Heart right ventricle (tissue), 16 donors: ENCODE measurements around the gene SUPT6H. TPM values are rescaled to one million over a fixed set of nuclear protein-coding genes. Genes with fewer than 3 reads are reported as not detected.

Experiments
- ATAC-seq, 8 donors: fragments of 200-7000 bp; cut with Tn5 transposase; one replicate each; pipeline ENCODE4 v1.9.1; 2020; ENCODE audit warnings: mild to moderate bottlenecking in 8 of 8, moderate library complexity in 8 of 8, moderate number of reproducible peaks in 1 of 8
- DNase-seq, 2 donors: peaks; one replicate each; pipeline ENCODE4 v3.0.0-alpha.2; 2020
- H3K27ac ChIP-seq, 10 donors: fragments of 200-600 bp; sonication (generic) in 2 of 10; one replicate each; pipeline versions ENCODE4 v1.5.0 to v1.8.0; 2020 to 2022; ENCODE audit warnings: mild to moderate bottlenecking in 3 of 10
- H3K27me3 ChIP-seq, 7 donors: fragments of 200-600 bp; one replicate each; pipeline ENCODE4 v1.8.0; 2021 to 2022; ENCODE audit warnings: mild to moderate bottlenecking in 2 of 7
- H3K36me3 ChIP-seq, 9 donors: fragments of 200-600 bp; sonication (generic) in 1 of 9; one replicate each; pipeline versions ENCODE4 v1.5.0 to v1.8.0; 2020 to 2022; ENCODE audit warnings: mild to moderate bottlenecking in 2 of 9
- H3K4me1 ChIP-seq, 9 donors: fragments of 200-600 bp; sonication (generic) in 1 of 9; one replicate each; pipeline versions ENCODE4 v1.5.0 to v1.8.0; 2020 to 2022; ENCODE audit warnings: mild to moderate bottlenecking in 4 of 9
- H3K4me3 ChIP-seq, 10 donors: fragments of 200-600 bp; sonication (generic) in 2 of 10; one replicate each; pipeline versions ENCODE4 v1.5.0 to v1.8.0; 2020 to 2022; ENCODE audit warnings: mild to moderate bottlenecking in 7 of 10, moderate library complexity in 2 of 10
- H3K9me3 ChIP-seq, 11 donors: fragments of 200-600 bp in 10 of 11; sonication (generic) in 2 of 11; one replicate each; pipeline versions ENCODE4 v1.5.0 to v1.8.0; 2013 to 2022; ENCODE audit warnings: mild to moderate bottlenecking in 2 of 11, control low read depth in 1 of 11, moderate library complexity in 1 of 11
- WGBS, 2 donors: extraction: QIAGEN DNeasy Blood & Tissue Kit; methylation state at CpG; one replicate each; pipeline ENCODE4 v1.1.7; 2013; ENCODE audit warnings: inconsistent platforms in 1 of 2; 5-methylcytosine and 5-hydroxymethylcytosine counted together
- intact Hi-C, 10 donors: fragments of 100-400 bp; cut with DNase I; formaldehyde crosslinking; loops; one replicate each; pipeline versions ENCODE4 v1.11.1 to v1.14.2; 2022
- polyA plus RNA-seq, 2 donors: library from polyadenylated mRNA; stranded (reverse); fragments of 200-250 nt; gene quantifications; one replicate each; pipeline ENCODE4 v1.2.3, GENCODE V29; 2013
- total RNA-seq, 10 donors: library from RNA; stranded (reverse); fragmentation: NEBNext Ultra II Directional in 3 of 10; extraction: Animal tissue kit (Norgen Biotek cat#: 25700) in 3 of 10; gene quantifications; one replicate each; pipeline versions ENCODE4 v1.2.1 to v1.2.4, GENCODE V29; 2021 to 2023
- TF ChIP-seq, protein P1 (sequence below), 9 donors: fragments of 200-600 bp; sonication (generic) in 2 of 9; IDR thresholded peaks; one replicate each; pipeline versions ENCODE4 v1.5.0 to v1.8.0; 2021 to 2022; ENCODE audit warnings: antibody characterized with exemption in 9 of 9, mild to moderate bottlenecking in 5 of 9, moderate library complexity in 1 of 9
- donor health status: Arrhythmogenic right ventricular cardiomyopathy.
- donor health status: ischemic (EF 13 %, LVEDD 7.1; RV severe dilation, severe dysfunction).
- donor health status: healthy with polysubstance abuse.
- donor health status: DM: no; HTN: yes; CAD: no.
- donor health status: DM: no; HTN: no; CAD: no.
- donor health status: ischemic (EF 25% LVEDD 6.9; RV normal size, moderate dysfunction).
- donor health status: ischemic (EF 25% LVEDD 5.7; RV mildly dilated, moderate dysfunction).
- donor health status: healthy.
- donor health status: DM: yes; HTN: yes; CAD: no.
- donor health status: Ischemic cardiomyopathy.
- donor health status: ischemic (EF 35%, LVEDD 5.7; RV mildly dilated, moderate dysfunction).
- donor health status: nonischemic (EF 11% LVEDD 7.7; RV severe dilation, severe dysfunction).
- donor health status: DM: yes; HTN: yes; CAD: no.
- donor health status: PGD.
- donor health status: ischemic (EF 29% LVEDD 5.4; RV normal size, mild dysfunction).
- donor health status: nonischemic (EF 23%, LVEDD 6.1; RV moderate dilation, normal function).

The SUPT6H gene
- total and polyA plus RNA-seq, 12 donors: 19.3 to 54.1 (median 49.9) TPM

DNA sequence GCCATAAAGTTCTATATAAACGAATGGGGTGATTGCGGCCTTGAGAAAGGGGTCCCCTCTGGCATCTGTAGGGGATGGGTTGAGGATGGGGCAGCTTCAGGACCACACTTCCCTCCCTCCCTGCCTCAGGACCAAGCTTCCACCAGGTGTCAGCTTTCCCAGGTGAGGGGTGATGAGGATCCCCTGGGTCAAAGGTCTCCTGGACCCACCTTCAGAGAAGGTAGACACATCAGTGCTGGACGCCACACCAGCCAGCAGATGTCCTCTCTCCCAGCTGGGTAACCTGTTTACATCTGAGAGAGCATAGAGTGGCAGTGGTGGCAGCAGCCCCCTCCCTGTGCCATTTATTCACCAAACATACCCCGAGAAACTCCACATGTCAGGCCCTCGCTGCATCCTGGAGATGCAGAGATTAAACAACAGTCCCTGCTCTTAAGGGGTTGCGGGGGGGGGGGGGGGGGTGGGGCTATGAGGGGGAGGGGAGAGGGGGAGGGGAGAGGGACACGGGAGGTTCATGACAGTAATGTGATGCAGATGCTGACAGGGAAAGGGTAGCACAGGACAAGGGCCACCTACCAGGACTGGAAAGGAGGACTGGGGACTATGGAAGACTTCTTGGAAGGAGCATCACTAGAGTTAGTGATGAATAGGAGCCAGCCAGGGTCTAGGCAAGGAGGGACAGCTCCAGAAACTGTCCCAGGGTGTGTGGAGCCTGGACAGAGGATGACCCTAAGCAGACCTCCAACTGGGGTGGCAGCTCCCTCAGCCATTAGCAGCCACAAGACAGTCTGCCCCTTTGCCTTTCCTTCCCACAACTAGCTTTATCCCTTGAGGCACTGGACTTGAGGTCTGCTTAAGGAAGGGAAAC, 44.7 kb downstream of the SUPT6H start:
- 63 to 66% methylated on average over 6 of the region's 7 CpGs for WGBS, 2 donors
- no peak for DNase-seq
- Histone ChIP-seq H3K4me3 (no peak overlapping the region), H3K9me3 (no peaks in the 10 kb centered on the region), H3K4me1 (peaks cover 0 to 14% (median 10%) of the 10 kb centered on the region in 9 donors), H3K36me3 (peaks cover 0 to 34% (median 17%) of the 10 kb centered on the region in 9 donors), H3K27me3 (no peaks in the 10 kb centered on the region), H3K27ac (no peak overlapping the region)
- intact Hi-C loops: loop anchor here in 3 of 10 donors (5.0 kb wide), 2 partner anchors 39 to 44 kb away; partner anchors contain the start of genes SDF2 (in 2 of the 3) and SUPT6H (in 2 of the 3)
- no peak for ATAC-seq
- TF ChIP-seq, protein P1, sequence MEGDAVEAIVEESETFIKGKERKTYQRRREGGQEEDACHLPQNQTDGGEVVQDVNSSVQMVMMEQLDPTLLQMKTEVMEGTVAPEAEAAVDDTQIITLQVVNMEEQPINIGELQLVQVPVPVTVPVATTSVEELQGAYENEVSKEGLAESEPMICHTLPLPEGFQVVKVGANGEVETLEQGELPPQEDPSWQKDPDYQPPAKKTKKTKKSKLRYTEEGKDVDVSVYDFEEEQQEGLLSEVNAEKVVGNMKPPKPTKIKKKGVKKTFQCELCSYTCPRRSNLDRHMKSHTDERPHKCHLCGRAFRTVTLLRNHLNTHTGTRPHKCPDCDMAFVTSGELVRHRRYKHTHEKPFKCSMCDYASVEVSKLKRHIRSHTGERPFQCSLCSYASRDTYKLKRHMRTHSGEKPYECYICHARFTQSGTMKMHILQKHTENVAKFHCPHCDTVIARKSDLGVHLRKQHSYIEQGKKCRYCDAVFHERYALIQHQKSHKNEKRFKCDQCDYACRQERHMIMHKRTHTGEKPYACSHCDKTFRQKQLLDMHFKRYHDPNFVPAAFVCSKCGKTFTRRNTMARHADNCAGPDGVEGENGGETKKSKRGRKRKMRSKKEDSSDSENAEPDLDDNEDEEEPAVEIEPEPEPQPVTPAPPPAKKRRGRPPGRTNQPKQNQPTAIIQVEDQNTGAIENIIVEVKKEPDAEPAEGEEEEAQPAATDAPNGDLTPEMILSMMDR (IDR thresholded peaks at IDR 0.05): no peak

DNA sequence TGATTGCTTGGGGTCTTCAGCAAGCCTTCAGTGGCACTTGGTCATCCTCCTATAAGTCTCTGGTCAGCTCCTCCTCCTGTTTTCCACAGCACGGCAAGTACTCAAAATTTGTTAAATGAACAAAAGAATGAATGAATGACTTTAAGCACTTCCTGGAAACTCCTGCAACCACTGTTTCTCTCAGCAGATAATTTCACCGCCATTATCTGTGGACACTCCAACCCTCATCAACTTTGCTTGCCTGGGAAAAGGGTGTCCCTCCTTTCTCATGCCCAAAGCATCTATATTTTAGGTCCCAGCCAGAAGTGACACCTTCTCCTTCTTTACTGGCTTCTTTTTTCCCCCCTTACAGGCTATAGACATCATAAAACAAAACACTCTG, 45.3 kb downstream of the SUPT6H start:
- no peaks in the 10 kb centered on the region for H3K27me3 ChIP-seq
- DNase-seq (no peak), ATAC-seq (no peak)
- H3K27ac ChIP-seq: no peak overlapping the region
- 75 to 85% methylated on average over 2 of the region's 2 CpGs for WGBS, 2 donors
- intact Hi-C loops: loop anchor here in 3 of 10 donors (5.0 kb wide), 2 partner anchors 40 to 45 kb away; partner anchors contain the start of genes SDF2 (in 2 of the 3) and SUPT6H (in 2 of the 3)
- H3K4me1 ChIP-seq: peaks cover 0 to 21% (median 16%) of the 10 kb centered on the region in 9 donors
- no peaks in the 10 kb centered on the region for H3K9me3 ChIP-seq
- H3K36me3 ChIP-seq: peaks cover 0 to 28% (median 11%) of the 10 kb centered on the region in 9 donors
- TF ChIP-seq, protein P1 (IDR thresholded peaks at IDR 0.05): no peak
- no peak overlapping the region for H3K4me3 ChIP-seq

DNA sequence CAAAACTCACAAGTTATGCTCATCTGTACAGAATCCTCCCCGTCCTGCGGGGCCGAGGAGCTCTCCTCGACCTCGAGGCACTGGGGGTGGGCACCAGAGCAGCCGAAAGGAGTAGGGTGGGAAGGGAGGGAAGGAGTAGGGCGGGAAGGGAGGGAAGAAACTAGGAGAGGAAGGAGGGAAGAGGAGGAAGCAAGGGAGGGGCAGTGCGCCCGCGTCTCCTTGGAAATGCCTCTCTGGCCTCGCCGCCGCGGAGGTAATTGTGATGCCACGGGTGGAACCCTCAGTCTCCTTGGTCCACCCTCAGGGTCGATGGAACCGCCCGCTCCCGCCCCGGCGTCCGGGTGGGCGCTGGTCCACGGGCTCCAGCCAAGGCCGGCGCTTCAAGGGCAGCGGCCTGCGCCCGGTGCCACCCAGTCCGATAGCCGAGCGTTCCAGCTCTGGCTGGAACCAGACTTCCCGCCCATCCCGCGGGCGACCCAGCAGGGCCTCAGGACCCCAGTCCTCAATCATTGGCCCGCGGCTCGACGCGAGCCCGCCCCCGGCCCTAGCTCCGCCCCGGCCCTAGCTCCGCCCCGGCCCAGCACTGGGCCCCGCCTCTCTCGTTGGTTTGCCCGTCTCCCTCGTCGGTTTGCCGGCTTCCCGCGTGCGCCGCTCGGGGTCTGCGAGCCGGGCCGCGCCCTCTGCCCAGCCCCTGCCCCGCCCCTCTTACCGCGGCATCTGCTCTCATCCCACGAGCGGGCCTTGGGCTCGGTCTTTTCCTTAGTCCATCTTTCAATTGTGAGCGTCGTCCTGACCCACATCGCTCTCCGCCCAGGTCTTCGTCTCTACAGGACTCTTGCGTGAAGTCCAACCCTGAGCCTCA, 49.1 kb downstream of the SUPT6H start:
- peak; percentile 93 to 96 (median 94) for ATAC-seq
- intact Hi-C loops: loop anchor here in 1 of 10 donors (1.0 kb wide), 1 partner anchor 49 kb away; the partner anchor contains the start of gene SUPT6H

More for the DNA sequence above, 49.1 kb downstream of the SUPT6H start:
- Histone ChIP-seq H3K27me3 (no peaks in the 10 kb centered on the region), H3K36me3 (peaks cover 0 to 24% (median 0%) of the 10 kb centered on the region in 9 donors), H3K9me3 (no peaks in the 10 kb centered on the region), H3K4me1 (peaks cover 0 to 28% (median 18%) of the 10 kb centered on the region in 9 donors), H3K4me3 (peak overlapping the region; percentile 45 to 88 (median 66)), H3K27ac (peak overlapping the region; percentile 68 to 95 (median 90))
- peak; percentile 86 to 92 for DNase-seq
- TF ChIP-seq, protein P1 (IDR thresholded peaks at IDR 0.05): no peak
- WGBS, 2 donors: 1% methylated on average over 74 of the region's 74 CpGs
